Fibroblast of mammary gland (primary cell): ENCODE measurements around the gene PRR7.

Experiments
- DNase-seq: peaks from one replicate; pipeline ENCODE4 v3.0.0-alpha.2; 2010; ENCODE audit warnings: low read depth
- H3K4me3 ChIP-seq: 2 replicates; pipeline ENCODE4 v1.5.1; 2011; ENCODE audit warnings: low read depth, mild to moderate bottlenecking, low read length, moderate library complexity; ENCODE audit not compliant: control insufficient read depth
- CTCF ChIP-seq: conservative IDR thresholded peaks from 2 replicates; pipeline ENCODE4 v1.5.1; 2011; ENCODE audit warnings: low read depth, low read length, inconsistent platforms; ENCODE audit not compliant: control insufficient read depth, insufficient read depth

PRR7 gene

GRCh38 chr5:177446200-177447065 lies at the start of gene PRR7:
TSS of gene PRR7 (plus strand) at chr5:177446814. CDS start at chr5:177455068, 8,254 bp downstream.
- H3K4me3 ChIP-seq: peak within 1 kb of the TSS; percentile 62
- TF ChIP-seq CTCF: no peak
- peak; percentile 58 for DNase-seq

- no peak for DNase-seq
- TF ChIP-seq CTCF: no peak
- H3K4me3 ChIP-seq: no peak overlapping the region
Observed at GRCh38 chr5:177397875-177398390, 48.7 kb upstream of the PRR7 start.

GRCh38 chr5:177399997-177400868 lies 46.4 kb upstream of the PRR7 start, which contains the start of gene PFN3:
TSS of gene PFN3 (minus strand) at chr5:177400661. CDS start at chr5:177400576, 85 bp downstream.
- no peak for TF ChIP-seq CTCF
- DNase-seq: peak; percentile 69
- H3K4me3 ChIP-seq: no peak within 1 kb of the TSS

- H3K4me3 ChIP-seq: no peak overlapping the region
- DNase-seq: peak; percentile 39
- TF ChIP-seq CTCF: peak; percentile 27
Observed at GRCh38 chr5:177402271-177403043, 44.2 kb upstream of the PRR7 start.

- no peak for DNase-seq
- no peak for TF ChIP-seq CTCF
- peak overlapping the region; percentile 51 for H3K4me3 ChIP-seq
Observed at GRCh38 chr5:177403102-177403791, 43.4 kb upstream of the PRR7 start.
